Epidermal melanocyte (primary cell): Measurements from ENCODE around the gene DIABLO.
"Not testable (repeated sequence)": the region's sequence is repeated elsewhere in the genome, so short reads cannot be mapped to it uniquely, and the experiment has no call there.

Source experiments
- DNase-seq: peaks from one replicate; pipeline ENCODE4 v3.0.0; 2011; ENCODE audit warnings: low spot score; ENCODE audit not compliant: insufficient read length

DIABLO gene

GRCh38 chr12:122190842-122191668 lies 34.8 kb downstream of the DIABLO start:
- peak; percentile 50 for DNase-seq

- DNase-seq, result no peak
These were observed 36.0 kb downstream of the DIABLO start for GRCh38 chr12:122189626-122190475.

GRCh38 chr12:122187466-122187865 lies 38.4 kb downstream of the DIABLO start:
- DNase-seq, result no peak

- DNase-seq, result no peak
These were observed 40.3 kb downstream of the DIABLO start for GRCh38 chr12:122185494-122186082.

- no peak for DNase-seq
These were observed 40.8 kb downstream of the DIABLO start for GRCh38 chr12:122185079-122185478.

- DNase-seq, result no peak
These were observed 41.3 kb downstream of the DIABLO start for GRCh38 chr12:122184517-122184916.

GRCh38 chr12:122183588-122183940 lies 42.3 kb downstream of the DIABLO start:
- DNase-seq, result no peak

GRCh38 chr12:122182887-122183587 lies 42.8 kb downstream of the DIABLO start, which contains the start of gene LRRC43:
LRRC43 (plus strand) TSS chr12:122183123; CDS start chr12:122183145, 22 bp downstream.
- DNase-seq, result no peak

- DNase-seq, result not testable (repeated sequence)
These were observed 49.4 kb downstream of the DIABLO start for GRCh38 chr12:122176473-122176872.

- no peak for DNase-seq
These were observed 51.6 kb downstream of the DIABLO start, which contains the start of gene IL31 for GRCh38 chr12:122174155-122174845. IL31 (minus strand) TSS chr12:122174221; CDS start chr12:122174172, 49 bp downstream.

- no peak for DNase-seq
These were observed 53.5 kb downstream of the DIABLO start for GRCh38 chr12:122172262-122172939.

GRCh38 chr12:122171399-122171798 lies 54.5 kb downstream of the DIABLO start:
- no peak for DNase-seq

- no peak for DNase-seq
These were observed 57.4 kb downstream of the DIABLO start for GRCh38 chr12:122168492-122168891.

- no peak for DNase-seq
These were observed 58.4 kb downstream of the DIABLO start for GRCh38 chr12:122167356-122167925.

- no peak for DNase-seq
These were observed 59.2 kb downstream of the DIABLO start for GRCh38 chr12:122166422-122167349.

- DNase-seq, result no peak
These were observed 62.9 kb downstream of the DIABLO start for GRCh38 chr12:122162976-122163375.

- DNase-seq, result no peak
These were observed 64.2 kb downstream of the DIABLO start for GRCh38 chr12:122161682-122162081.

GRCh38 chr12:122160761-122161160 lies 65.1 kb downstream of the DIABLO start:
- DNase-seq, result no peak

- DNase-seq, result no peak
These were observed 66.0 kb downstream of the DIABLO start for GRCh38 chr12:122159882-122160281.
